CD4-positive, alpha-beta memory T cell (primary cell): ENCODE data around the gene HOATZ. TPM values are rescaled to one million over a fixed set of nuclear protein-coding genes. Genes with fewer than 3 reads are reported as not detected.

Experiments used
- CTCF ChIA-PET: fragments of 350-600 bp; sonication (Branson Sonifier 250); formaldehyde crosslinking; loops from one replicate; lab custom pipeline; 2021; ENCODE audit warnings: inconsistent platforms; ENCODE audit not compliant: partially characterized antibody; lab: Charles Lee
- POLR2A ChIA-PET: fragments of 350-600 bp; sonication (Branson Sonifier 250); formaldehyde crosslinking; loops from one replicate; lab custom pipeline; 2021; ENCODE audit not compliant: partially characterized antibody; lab: Charles Lee
- DNase-seq, 5 donors: peaks; one replicate each; pipeline versions ENCODE4 v3.0.0 to v3.0.0-alpha.2; 2020 to 2022; ENCODE audit warnings: mixed read lengths in 1 of 5
- H3K27ac ChIP-seq: one replicate; pipeline ENCODE4 v1.7.0; 2013; ENCODE audit warnings: low read depth, low read length
- H3K27me3 ChIP-seq: 2 replicates; pipeline ENCODE4 v1.7.0; 2013; ENCODE audit warnings: mild to moderate bottlenecking, low read length, moderate library complexity; ENCODE audit not compliant: insufficient read depth
- H3K36me3 ChIP-seq: 2 replicates; pipeline ENCODE4 v1.7.0; 2013; ENCODE audit warnings: mild to moderate bottlenecking, low read length, moderate library complexity; ENCODE audit not compliant: insufficient read depth
- H3K4me1 ChIP-seq: 2 replicates; pipeline ENCODE4 v1.7.0; 2013; ENCODE audit warnings: mild to moderate bottlenecking, low read length, moderate library complexity; ENCODE audit not compliant: insufficient read depth
- H3K4me3 ChIP-seq, 2 donors: one replicate each; pipeline ENCODE4 v1.7.0; 2013; ENCODE audit warnings: low read length in 2 of 2, mild to moderate bottlenecking in 1 of 2
- H3K9me3 ChIP-seq, 2 donors: one replicate each; pipeline ENCODE4 v1.7.0; 2013; ENCODE audit warnings: low read length in 2 of 2, control low read depth in 1 of 2; ENCODE audit not compliant: control insufficient read depth in 1 of 2
- H3K27ac Mint-ChIP-seq, 7 donors: one replicate each; pipeline ENCODE4 v1.8.0; 2020 to 2021; ENCODE audit warnings: mixed read lengths in 7 of 7, mild to moderate bottlenecking in 6 of 7, inconsistent platforms in 3 of 7, moderate library complexity in 3 of 7
- H3K27me3 Mint-ChIP-seq, 2 donors: one replicate each; pipeline ENCODE4 v1.8.0; 2020 to 2021; ENCODE audit warnings: mixed read lengths in 2 of 2
- H3K36me3 Mint-ChIP-seq, 2 donors: one replicate each; pipeline ENCODE4 v1.8.0; 2020 to 2021; ENCODE audit warnings: mixed read lengths in 2 of 2, inconsistent platforms in 1 of 2, mild to moderate bottlenecking in 1 of 2
- H3K4me1 Mint-ChIP-seq, 4 donors: one replicate each; pipeline ENCODE4 v1.8.0; 2020 to 2021; ENCODE audit warnings: mixed read lengths in 4 of 4, mild to moderate bottlenecking in 1 of 4
- H3K4me3 Mint-ChIP-seq, 8 donors: one replicate each; pipeline ENCODE4 v1.8.0; 2020 to 2021; ENCODE audit warnings: mixed read lengths in 8 of 8, mild to moderate bottlenecking in 7 of 8, moderate library complexity in 6 of 8, inconsistent platforms in 3 of 8
- H3K9me3 Mint-ChIP-seq, 8 donors: one replicate each; pipeline ENCODE4 v1.8.0; 2020 to 2021; ENCODE audit warnings: mixed read lengths in 8 of 8, mild to moderate bottlenecking in 5 of 8, inconsistent platforms in 3 of 8, moderate library complexity in 1 of 8
- intact Hi-C: fragments of 100-400 bp; cut with micrococcal nuclease; formaldehyde crosslinking; loops from one replicate; pipeline ENCODE4 v1.15.1; 2023
- polyA plus RNA-seq, 2 donors: library from polyadenylated mRNA; unstranded; fragments of 300-500 nt; fragmentation: Illumina TruSeq; gene quantifications; one replicate each; pipeline ENCODE4 v1.2.3, GENCODE V29; 2021
- total RNA-seq, 2 experiments: library from RNA; stranded (reverse); gene quantifications; one replicate each; pipeline ENCODE4 v1.2.3, GENCODE V29; 2021

HOATZ gene
- total and polyA plus RNA-seq, 4 experiments from 2014 or later = not detected

- H3K27ac Mint-ChIP-seq = no peak overlapping the region
- Histone ChIP-seq H3K9me3 (no peaks in the 10 kb centered on the region), H3K36me3 (no peaks in the 10 kb centered on the region), H3K27me3 (no peaks in the 10 kb centered on the region), H3K4me1 (no peaks in the 10 kb centered on the region), H3K27ac (no peak overlapping the region), H3K4me3 (no peak overlapping the region)
- CTCF ChIA-PET = interaction anchor here (0.7 to 3.6 kb wide), 15 partner anchors 12 to 295 kb away, joined by 3 to 38 read pairs (median 3); no protein-coding TSS in a partner anchor
- no peaks in the 10 kb centered on the region for H3K9me3 Mint-ChIP-seq
- H3K4me1 Mint-ChIP-seq = no peaks in the 10 kb centered on the region
- DNase-seq = no peak
- intact Hi-C loops = no loop called here
- POLR2A ChIA-PET = no interaction called here
- H3K36me3 Mint-ChIP-seq = no peaks in the 10 kb centered on the region
- no peak overlapping the region for H3K4me3 Mint-ChIP-seq
- peaks cover 3 to 6% of the 10 kb centered on the region in 2 donors for H3K27me3 Mint-ChIP-seq
Measured at GRCh38 chr11:111566324-111566723, 51.7 kb downstream of the HOATZ start.

DNA sequence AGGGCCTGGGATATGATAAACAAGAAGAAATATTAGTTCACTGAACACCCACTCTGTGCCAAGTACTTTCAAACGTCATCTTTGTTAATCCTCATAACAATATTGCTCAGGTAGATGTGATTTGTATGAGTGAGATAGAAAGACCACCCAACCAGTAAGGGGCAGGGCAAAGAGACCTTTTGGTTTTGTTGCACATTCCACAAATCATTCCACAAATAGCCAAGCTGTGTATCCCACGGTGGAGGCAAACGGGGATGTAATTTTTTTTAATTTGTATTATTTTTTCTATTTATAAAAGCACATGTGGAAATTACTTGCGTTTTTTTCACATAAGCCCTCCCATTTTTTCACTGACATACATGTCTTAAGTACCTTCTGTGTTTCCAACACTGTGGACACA, 54.9 kb downstream of the HOATZ start:
- ChIA-PET POLR2A (interaction anchor here (0.7 kb wide), 1 partner anchor 545 kb away, joined by 3 read pairs; no protein-coding TSS in a partner anchor), CTCF (interaction anchor here (0.7 to 0.8 kb wide), 2 partner anchors 11 to 195 kb away, joined by 3 read pairs; no protein-coding TSS in a partner anchor)
- Histone ChIP-seq H3K27me3 (no peaks in the 10 kb centered on the region), H3K4me1 (no peaks in the 10 kb centered on the region), H3K9me3 (no peaks in the 10 kb centered on the region), H3K36me3 (no peaks in the 10 kb centered on the region), H3K4me3 (no peak overlapping the region), H3K27ac (no peak overlapping the region)
- no peaks in the 10 kb centered on the region for H3K4me1 Mint-ChIP-seq
- no peaks in the 10 kb centered on the region for H3K9me3 Mint-ChIP-seq
- no peak overlapping the region for H3K4me3 Mint-ChIP-seq
- no peak for DNase-seq
- H3K36me3 Mint-ChIP-seq = no peaks in the 10 kb centered on the region
- peaks cover 4 to 9% of the 10 kb centered on the region in 2 donors for H3K27me3 Mint-ChIP-seq
- no peak overlapping the region for H3K27ac Mint-ChIP-seq
- intact Hi-C loops = no loop called here

GRCh38 chr11:111570796-111571195, 56.2 kb downstream of the HOATZ start:
- intact Hi-C loops = no loop called here
- H3K27me3 Mint-ChIP-seq = peaks cover 4 to 9% of the 10 kb centered on the region in 2 donors
- no peaks in the 10 kb centered on the region for H3K27me3 ChIP-seq
- H3K9me3 Mint-ChIP-seq = no peaks in the 10 kb centered on the region
- ChIA-PET POLR2A (no interaction called here), CTCF (interaction anchor here (0.9 kb wide), 1 partner anchor 207 kb away, joined by 3 read pairs; no protein-coding TSS in a partner anchor)
- H3K4me1 ChIP-seq = no peaks in the 10 kb centered on the region
- DNase-seq = no peak
- no peaks in the 10 kb centered on the region for H3K9me3 ChIP-seq
- H3K36me3 ChIP-seq = no peaks in the 10 kb centered on the region
- no peak overlapping the region for H3K27ac Mint-ChIP-seq
- no peaks in the 10 kb centered on the region for H3K36me3 Mint-ChIP-seq
- H3K4me3 ChIP-seq = no peak overlapping the region
- no peak overlapping the region for H3K4me3 Mint-ChIP-seq
- no peaks in the 10 kb centered on the region for H3K4me1 Mint-ChIP-seq
- H3K27ac ChIP-seq = no peak overlapping the region

GRCh38 chr11:111571829-111572501, 57.4 kb downstream of the HOATZ start:
- peaks cover 4 to 9% of the 10 kb centered on the region in 2 donors for H3K27me3 Mint-ChIP-seq
- H3K36me3 Mint-ChIP-seq = no peaks in the 10 kb centered on the region
- no peak overlapping the region for H3K27ac ChIP-seq
- H3K4me3 Mint-ChIP-seq = no peak overlapping the region
- no peaks in the 10 kb centered on the region for H3K9me3 Mint-ChIP-seq
- CTCF ChIA-PET = interaction anchor here (1.2 to 1.8 kb wide), 4 partner anchors 18 to 270 kb away, joined by 3 to 6 read pairs (median 3); no protein-coding TSS in a partner anchor
- H3K4me3 ChIP-seq = no peak overlapping the region
- no peaks in the 10 kb centered on the region for H3K36me3 ChIP-seq
- intact Hi-C loops = no loop called here
- H3K9me3 ChIP-seq = no peaks in the 10 kb centered on the region
- POLR2A ChIA-PET = no interaction called here
- DNase-seq = no peak
- no peaks in the 10 kb centered on the region for H3K27me3 ChIP-seq
- no peaks in the 10 kb centered on the region for H3K4me1 Mint-ChIP-seq
- H3K4me1 ChIP-seq = no peaks in the 10 kb centered on the region
- no peak overlapping the region for H3K27ac Mint-ChIP-seq

DNA sequence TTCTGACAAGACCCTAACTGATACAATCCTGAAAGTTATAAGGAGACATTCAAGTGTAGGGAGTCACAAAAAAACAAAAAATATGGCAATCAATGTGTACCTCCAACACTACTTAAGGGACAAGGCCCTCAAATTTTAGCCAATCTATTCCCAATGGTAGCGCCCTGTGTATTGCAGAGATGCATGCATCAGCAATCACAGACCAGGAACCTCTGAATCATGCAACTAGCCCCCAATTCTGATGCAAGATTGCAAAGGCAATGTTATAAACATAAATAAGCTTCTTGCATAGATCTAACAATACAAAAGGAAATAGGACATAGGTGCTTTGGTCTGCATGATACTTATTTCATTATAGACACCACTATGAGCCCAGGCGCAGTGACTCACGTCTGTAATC, 58.0 kb downstream of the HOATZ start:
- Mint-ChIP-seq H3K27ac (no peak overlapping the region), H3K27me3 (peaks cover 4 to 9% of the 10 kb centered on the region in 2 donors), H3K4me1 (no peaks in the 10 kb centered on the region), H3K4me3 (no peak overlapping the region), H3K36me3 (no peaks in the 10 kb centered on the region), H3K9me3 (no peaks in the 10 kb centered on the region)
- intact Hi-C loops = no loop called here
- DNase-seq = no peak
- Histone ChIP-seq H3K4me3 (no peak overlapping the region), H3K4me1 (no peaks in the 10 kb centered on the region), H3K36me3 (no peaks in the 10 kb centered on the region), H3K27ac (no peak overlapping the region), H3K9me3 (no peaks in the 10 kb centered on the region), H3K27me3 (no peaks in the 10 kb centered on the region)
- ChIA-PET CTCF (interaction anchor here (1.2 to 1.8 kb wide), 5 partner anchors 12 to 269 kb away, joined by 3 to 6 read pairs (median 3); no protein-coding TSS in a partner anchor), POLR2A (no interaction called here)

DNA sequence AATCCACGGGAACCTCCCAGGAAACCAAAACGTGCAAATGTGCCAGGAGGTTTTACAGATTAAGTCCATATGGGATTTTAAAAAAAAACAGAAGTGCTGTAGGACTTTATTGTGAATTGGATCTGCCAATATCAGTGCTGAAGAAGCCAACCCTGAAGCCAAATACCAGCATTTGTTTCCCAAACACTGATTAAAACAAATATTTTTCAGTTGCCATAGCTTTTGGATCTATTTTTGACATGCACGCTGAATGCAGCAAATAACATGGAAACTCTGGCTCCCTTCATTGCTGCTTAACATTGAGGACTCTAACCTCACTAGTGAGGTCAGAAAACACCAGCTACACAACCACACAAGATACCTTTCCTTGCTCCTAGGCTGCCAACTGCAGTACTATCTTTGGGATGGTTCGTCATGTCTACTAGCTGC, 59.3 kb downstream of the HOATZ start:
- no peaks in the 10 kb centered on the region for H3K4me1 Mint-ChIP-seq
- ChIA-PET POLR2A (no interaction called here), CTCF (interaction anchor here (0.9 to 1.4 kb wide), 2 partner anchors 10 to 13 kb away, joined by 3 to 4 read pairs; no protein-coding TSS in a partner anchor)
- peaks cover 4 to 9% of the 10 kb centered on the region in 2 donors for H3K27me3 Mint-ChIP-seq
- no peaks in the 10 kb centered on the region for H3K4me1 ChIP-seq
- no peaks in the 10 kb centered on the region for H3K36me3 Mint-ChIP-seq
- H3K9me3 ChIP-seq = no peaks in the 10 kb centered on the region
- no peak overlapping the region for H3K27ac Mint-ChIP-seq
- no peaks in the 10 kb centered on the region for H3K27me3 ChIP-seq
- no peaks in the 10 kb centered on the region for H3K9me3 Mint-ChIP-seq
- H3K4me3 Mint-ChIP-seq = no peak overlapping the region
- DNase-seq = no peak
- H3K36me3 ChIP-seq = no peaks in the 10 kb centered on the region
- H3K4me3 ChIP-seq = no peak overlapping the region
- intact Hi-C loops = no loop called here
- H3K27ac ChIP-seq = no peak overlapping the region

- POLR2A ChIA-PET = no interaction called here
- DNase-seq = no peak
- Histone ChIP-seq H3K27ac (no peak overlapping the region), H3K9me3 (no peaks in the 10 kb centered on the region), H3K4me3 (no peak overlapping the region), H3K27me3 (no peaks in the 10 kb centered on the region), H3K4me1 (no peaks in the 10 kb centered on the region), H3K36me3 (no peaks in the 10 kb centered on the region)
- H3K27me3 Mint-ChIP-seq = peaks cover 4 to 9% of the 10 kb centered on the region in 2 donors
- no peak overlapping the region for H3K27ac Mint-ChIP-seq
- H3K36me3 Mint-ChIP-seq = no peaks in the 10 kb centered on the region
- no peaks in the 10 kb centered on the region for H3K9me3 Mint-ChIP-seq
- peak overlapping the region in 6 of 8 donors; percentile 12 to 72 (median 49) for H3K4me3 Mint-ChIP-seq
- no peaks in the 10 kb centered on the region for H3K4me1 Mint-ChIP-seq
- CTCF ChIA-PET = interaction anchor here (0.9 kb wide), 1 partner anchor 9 kb away, joined by 3 read pairs; no protein-coding TSS in a partner anchor
- intact Hi-C loops = no loop called here
Measured at GRCh38 chr11:111574373-111575225, 60.0 kb downstream of the HOATZ start.
